Stimulated activated CD8-positive, alpha-beta memory T cell treated with anti-CD3 and anti-CD28 coated beads, Interleukin-12 subunit alpha, Interleukin-12 subunit beta, amount 100 ng/mL, for 4 hours (primary cell): ENCODE results near the gene CLEC4F.

Experiments
- DNase-seq: peaks from one replicate; pipeline ENCODE4 v3.0.0-alpha.2; 2020; ENCODE audit warnings: low read depth

The CLEC4F gene

GRCh38 chr2:70820499-70820898 lies at the start of gene CLEC4F:
Gene CLEC4F, minus strand, starts transcription at chr2:70820599. Its CDS starts 76 bp downstream, at chr2:70820523.
- no peak for DNase-seq

GRCh38 chr2:70868970-70869369 lies 48.6 kb upstream of the CLEC4F start:
- no peak for DNase-seq

GRCh38 chr2:70861777-70862625 lies 41.6 kb upstream of the CLEC4F start:
- peak; percentile 31 for DNase-seq

GRCh38 chr2:70855667-70856066 lies 35.3 kb upstream of the CLEC4F start:
- no peak for DNase-seq

GRCh38 chr2:70854411-70854810 lies 34.0 kb upstream of the CLEC4F start:
- DNase-seq, result no peak

GRCh38 chr2:70852824-70853223 lies 32.4 kb upstream of the CLEC4F start:
- no peak for DNase-seq

GRCh38 chr2:70851704-70852103 lies 31.3 kb upstream of the CLEC4F start:
- DNase-seq, result peak; percentile 7

GRCh38 chr2:70850925-70851324 lies 30.5 kb upstream of the CLEC4F start:
- no peak for DNase-seq

GRCh38 chr2:70842401-70842800 lies 22.0 kb upstream of the CLEC4F start:
- no peak for DNase-seq

GRCh38 chr2:70837980-70838925 lies 17.9 kb upstream of the CLEC4F start:
- no peak for DNase-seq

- no peak for DNase-seq
These were observed 15.2 kb upstream of the CLEC4F start, which contains the start of gene CD207 for GRCh38 chr2:70835643-70836042. Gene CD207, minus strand, starts transcription at chr2:70835816. Its CDS starts 40 bp downstream, at chr2:70835776.

GRCh38 chr2:70834881-70835280 lies 14.5 kb upstream of the CLEC4F start:
- no peak for DNase-seq

- no peak for DNase-seq
These were observed 13.7 kb upstream of the CLEC4F start for GRCh38 chr2:70834106-70834505.

GRCh38 chr2:70833246-70833645 lies 12.8 kb upstream of the CLEC4F start:
- no peak for DNase-seq

GRCh38 chr2:70832386-70832785 lies 12.0 kb upstream of the CLEC4F start:
- no peak for DNase-seq

- DNase-seq, result no peak
These were observed 11.5 kb upstream of the CLEC4F start for GRCh38 chr2:70831861-70832260.

GRCh38 chr2:70830366-70830765 lies 10.0 kb upstream of the CLEC4F start:
- no peak for DNase-seq

GRCh38 chr2:70829916-70830315 lies 9.5 kb upstream of the CLEC4F start:
- DNase-seq, result no peak

- no peak for DNase-seq
These were observed 8.8 kb upstream of the CLEC4F start for GRCh38 chr2:70828914-70829824.

GRCh38 chr2:70828115-70828514 lies 7.7 kb upstream of the CLEC4F start:
- DNase-seq, result no peak

GRCh38 chr2:70827388-70827787 lies 7.0 kb upstream of the CLEC4F start:
- DNase-seq, result no peak
